SK-N-MC (cell line): ENCODE results near the gene STKLD1.
"Not testable (repeated sequence)": the region's sequence is repeated elsewhere in the genome, so short reads cannot be mapped to it uniquely, and the experiment has no call there.

ENCODE experiments used
- EZH2 ChIP-seq: fragments of 200-600 bp; sonication (generic); IDR thresholded peaks from one replicate; pipeline ENCODE4 v1.6.1; 2017; ENCODE audit warnings: antibody characterized with exemption
- POLR2AphosphoS5 ChIP-seq: IDR thresholded peaks from 2 replicates; pipeline ENCODE4 v1.6.1; 2012; ENCODE audit warnings: mild to moderate bottlenecking, low read depth, low read length, borderline replicate concordance

DNA sequence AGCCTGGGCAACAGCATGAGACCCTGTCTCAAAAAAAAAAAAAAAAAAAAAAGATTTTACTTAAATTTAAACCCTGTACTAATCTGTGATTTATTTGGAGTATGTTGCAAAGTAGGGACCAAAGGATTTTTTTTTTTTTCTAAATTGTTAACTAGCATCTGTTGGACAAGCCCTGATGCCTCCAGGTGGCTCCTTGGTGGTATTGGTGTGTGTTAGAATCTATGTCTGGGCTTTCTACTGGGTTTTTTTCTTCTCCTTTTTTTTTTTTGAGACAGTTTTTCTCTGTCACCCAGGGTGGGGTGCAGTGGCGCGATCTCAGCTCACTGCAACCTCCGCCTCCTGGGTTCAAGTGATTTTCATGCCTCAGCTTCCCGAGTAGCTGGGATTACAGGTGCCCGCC is 75.7 kb downstream of the STKLD1 start:
- TF ChIP-seq POLR2AphosphoS5, EZH2: not testable (repeated sequence)
